ENCODE measurements around the gene DCLK1. TPM values are rescaled to one million over a fixed set of nuclear protein-coding genes. Genes with fewer than 3 reads are reported as not detected.

Gene DCLK1
- total RNA-seq, 1 donor from 2014 or later, result 3.9 TPM

- H3K9me3 Mint-ChIP-seq (ENCODE audit: low read depth), result no peaks in the 10 kb centered on the region
- no peaks in the 10 kb centered on the region for H3K4me1 Mint-ChIP-seq (ENCODE audit: low read depth)
- H3K27me3 Mint-ChIP-seq, result peaks cover 4% of the 10 kb centered on the region
- no peak for TF ChIP-seq CTCF (IDR thresholded peaks at IDR 0.05; ENCODE audit: unreplicated experiment)
- DNase-seq (ENCODE audit: low spot score, unreplicated experiment), result no peak
- no peak overlapping the region for H3K4me3 Mint-ChIP-seq (ENCODE audit: low read depth)
- no peak overlapping the region for H3K27ac Mint-ChIP-seq
- no peaks in the 10 kb centered on the region for H3K36me3 Mint-ChIP-seq (ENCODE audit: insufficient read depth)
Observed at GRCh38 chr13:35822666-35823065, 308.5 kb downstream of the DCLK1 start.

- no peak for DNase-seq (ENCODE audit: low spot score, unreplicated experiment)
- Mint-ChIP-seq H3K27ac (no peak overlapping the region), H3K4me1 (ENCODE audit: low read depth) (peaks cover 6% of the 10 kb centered on the region), H3K27me3 (peaks cover 4% of the 10 kb centered on the region), H3K9me3 (ENCODE audit: low read depth) (no peaks in the 10 kb centered on the region), H3K36me3 (ENCODE audit: insufficient read depth) (no peaks in the 10 kb centered on the region), H3K4me3 (ENCODE audit: low read depth) (no peak overlapping the region)
- TF ChIP-seq CTCF (IDR thresholded peaks at IDR 0.05; ENCODE audit: unreplicated experiment), result peak; percentile 82
Observed at GRCh38 chr13:35818633-35819067, 312.5 kb downstream of the DCLK1 start.

GRCh38 chr13:35817642-35818607 is 313.3 kb downstream of the DCLK1 start:
- no peak overlapping the region for H3K4me3 Mint-ChIP-seq (ENCODE audit: low read depth)
- H3K4me1 Mint-ChIP-seq (ENCODE audit: low read depth), result peaks cover 6% of the 10 kb centered on the region
- TF ChIP-seq CTCF (IDR thresholded peaks at IDR 0.05; ENCODE audit: unreplicated experiment), result no peak
- DNase-seq (ENCODE audit: low spot score, unreplicated experiment), result no peak
- no peaks in the 10 kb centered on the region for H3K36me3 Mint-ChIP-seq (ENCODE audit: insufficient read depth)
- no peaks in the 10 kb centered on the region for H3K9me3 Mint-ChIP-seq (ENCODE audit: low read depth)
- no peak overlapping the region for H3K27ac Mint-ChIP-seq
- H3K27me3 Mint-ChIP-seq, result peaks cover 4% of the 10 kb centered on the region

GRCh38 chr13:35814605-35815011 is 316.6 kb downstream of the DCLK1 start:
- DNase-seq (ENCODE audit: low spot score, unreplicated experiment), result no peak
- no peak overlapping the region for H3K4me3 Mint-ChIP-seq (ENCODE audit: low read depth)
- H3K36me3 Mint-ChIP-seq (ENCODE audit: insufficient read depth), result no peaks in the 10 kb centered on the region
- peaks cover 3% of the 10 kb centered on the region for H3K27me3 Mint-ChIP-seq
- H3K4me1 Mint-ChIP-seq (ENCODE audit: low read depth), result peaks cover 6% of the 10 kb centered on the region
- H3K9me3 Mint-ChIP-seq (ENCODE audit: low read depth), result no peaks in the 10 kb centered on the region
- TF ChIP-seq CTCF (IDR thresholded peaks at IDR 0.05; ENCODE audit: unreplicated experiment), result no peak
- no peak overlapping the region for H3K27ac Mint-ChIP-seq

GRCh38 chr13:35812736-35813135 is 318.4 kb downstream of the DCLK1 start:
- Mint-ChIP-seq H3K4me3 (ENCODE audit: low read depth) (no peak overlapping the region), H3K27ac (no peak overlapping the region), H3K36me3 (ENCODE audit: insufficient read depth) (no peaks in the 10 kb centered on the region), H3K9me3 (ENCODE audit: low read depth) (no peaks in the 10 kb centered on the region), H3K4me1 (ENCODE audit: low read depth) (peaks cover 6% of the 10 kb centered on the region), H3K27me3 (peaks cover 6% of the 10 kb centered on the region)
- no peak for DNase-seq (ENCODE audit: low spot score, unreplicated experiment)
- no peak for TF ChIP-seq CTCF (IDR thresholded peaks at IDR 0.05; ENCODE audit: unreplicated experiment)
